SK-N-SH (cell line): ENCODE data around the gene TOLLIP. TPM values are rescaled to one million over a fixed set of nuclear protein-coding genes. Genes with fewer than 3 reads are reported as not detected.

Source experiments
- CTCF ChIA-PET: fragments of 300-600, 350-600 bp; formaldehyde crosslinking; extraction: SDS; loops from one replicate; lab custom pipeline; 2021; lab: Yijun Ruan, JAX
- POLR2A ChIA-PET: fragments of 350-600 bp; sonication (Branson Sonifier 250); formaldehyde crosslinking; extraction: SDS; loops from one replicate; lab custom pipeline; 2020; ENCODE audit warnings: antibody characterized with exemption, inconsistent platforms; lab: Yijun Ruan, JAX
- DNase-seq: peaks from one replicate; pipeline ENCODE4 v3.0.0; 2012
- H2AFZ ChIP-seq: fragments of 200-600 bp; sonication (generic); 2 replicates; pipeline ENCODE4 v1.8.1; 2016; ENCODE audit warnings: antibody characterized with exemption, mild to moderate bottlenecking, low read depth
- H3F3A ChIP-seq: fragments of 200-600 bp; sonication (generic); replicated peaks from 2 replicates; pipeline ENCODE3; 2016; ENCODE audit warnings: antibody characterized with exemption, mild to moderate bottlenecking; ENCODE audit not compliant: insufficient read depth
- H3K27ac ChIP-seq, 2 experiments: fragments of 200-500 bp in 1 of 2; fragments of 200-600 bp in 1 of 2; sonication (Bioruptor generic) in 1 of 2; sonication (generic), shearing (Covaris generic) in 1 of 2; 2 replicates each; pipeline versions ENCODE4 v1.5.1 to v1.6.1; 2014 to 2016; ENCODE audit warnings: low read depth in 2 of 2, inconsistent platforms in 1 of 2, low read length in 1 of 2, mild to moderate bottlenecking in 1 of 2, mixed read lengths in 1 of 2
- H3K27me3 ChIP-seq: fragments of 200-600 bp; sonication (generic), shearing (Covaris generic); 2 replicates; pipeline ENCODE4 v1.6.1; 2016; ENCODE audit warnings: mixed run types; ENCODE audit not compliant: insufficient read depth
- H3K36me3 ChIP-seq, 2 experiments: fragments of 200-500 bp in 1 of 2; fragments of 200-600 bp in 1 of 2; sonication (Bioruptor generic) in 1 of 2; sonication (generic) in 1 of 2; replicated peaks in 1 of 2; 2 replicates each; pipeline versions ENCODE3 to v1.5.1; 2014 to 2016; ENCODE audit warnings: low read length in 1 of 2, mild to moderate bottlenecking in 1 of 2; ENCODE audit not compliant: insufficient read depth in 2 of 2, control insufficient read depth in 1 of 2
- H3K4me1 ChIP-seq, 2 experiments: fragments of 200-500 bp in 1 of 2; fragments of 200-600 bp in 1 of 2; sonication (Bioruptor generic) in 1 of 2; sonication (generic), shearing (Covaris generic) in 1 of 2; 2 replicates each; pipeline versions ENCODE4 v1.5.1 to v1.6.1; 2014 to 2016; ENCODE audit warnings: low read depth in 1 of 2, low read length in 1 of 2, mixed run types in 1 of 2; ENCODE audit not compliant: insufficient read depth in 2 of 2, control insufficient read depth in 1 of 2
- H3K4me2 ChIP-seq: fragments of 200-600 bp; sonication (generic), shearing (Covaris generic); 2 replicates; pipeline ENCODE4 v1.6.1; 2017; ENCODE audit warnings: mixed run types
- H3K4me3 ChIP-seq, 2 experiments: fragments of 200-500 bp in 1 of 2; fragments of 200-600 bp in 1 of 2; sonication (Bioruptor generic) in 1 of 2; sonication (generic), shearing (Covaris generic) in 1 of 2; 2 replicates each; pipeline versions ENCODE4 v1.5.1 to v1.8.1; 2014 to 2016; ENCODE audit warnings: low read depth in 2 of 2, inconsistent platforms in 1 of 2, low read length in 1 of 2, mild to moderate bottlenecking in 1 of 2, mixed read lengths in 1 of 2, moderate library complexity in 1 of 2
- H3K79me2 ChIP-seq: fragments of 200-600 bp; sonication (generic); 2 replicates; pipeline ENCODE4 v1.8.1; 2017; ENCODE audit warnings: mild to moderate bottlenecking; ENCODE audit not compliant: insufficient read depth
- H3K9ac ChIP-seq: fragments of 200-600 bp; sonication (generic); 2 replicates; pipeline ENCODE4 v1.6.1; 2017; ENCODE audit warnings: mixed run types
- H3K9me2 ChIP-seq: fragments of 200-600 bp; sonication (generic); 2 replicates; pipeline ENCODE4 v1.6.1; 2017; ENCODE audit warnings: mixed run types
- H3K9me3 ChIP-seq: fragments of 200-600 bp; sonication (generic); 2 replicates; pipeline ENCODE4 v1.6.1; 2017; ENCODE audit warnings: mixed run types, mild to moderate bottlenecking, moderate library complexity
- H4K20me1 ChIP-seq: fragments of 200-600 bp; sonication (generic); 2 replicates; pipeline ENCODE4 v1.6.1; 2017; ENCODE audit warnings: mild to moderate bottlenecking, mixed run types; ENCODE audit not compliant: insufficient read depth
- CTCF ChIP-seq: fragments of 200-600 bp; sonication (generic); IDR thresholded peaks from 2 replicates; pipeline ENCODE4 v1.6.1; 2017; ENCODE audit warnings: antibody characterized with exemption, mild to moderate bottlenecking, moderate library complexity
- ELF1 ChIP-seq: IDR thresholded peaks from 2 replicates; pipeline ENCODE4 v1.4.0; 2012
- EP300 ChIP-seq, 2 experiments: IDR thresholded peaks; 2 replicates each; pipeline versions ENCODE4 v1.4.0 to v1.6.1; 2012; ENCODE audit warnings: borderline replicate concordance in 1 of 2, low read depth in 1 of 2, low read length in 1 of 2
- FOSL2 ChIP-seq: IDR thresholded peaks from 2 replicates; pipeline ENCODE4 v1.4.0; 2012; ENCODE audit warnings: low read depth, mild to moderate bottlenecking, moderate library complexity, borderline replicate concordance
- GATA2 ChIP-seq: sonication (generic); formaldehyde crosslinking; IDR thresholded peaks from 2 replicates; pipeline ENCODE4 v1.5.0; 2020; ENCODE audit warnings: mild to moderate bottlenecking, missing genetic modification reagents
- NFIC ChIP-seq: IDR thresholded peaks from 2 replicates; pipeline ENCODE4 v1.4.0; 2012; ENCODE audit warnings: borderline replicate concordance
- NRF1 ChIP-seq: IDR thresholded peaks from 2 replicates; pipeline ENCODE4 v1.6.1; 2012; ENCODE audit warnings: low read depth, mild to moderate bottlenecking, low read length
- RAD21 ChIP-seq: IDR thresholded peaks from 2 replicates; pipeline ENCODE4 v1.6.1; 2012; ENCODE audit warnings: mild to moderate bottlenecking, low read length
- SMC3 ChIP-seq: IDR thresholded peaks from 2 replicates; pipeline ENCODE4 v1.6.1; 2012; ENCODE audit warnings: low read depth, low read length, improper control_type of control experiment
- TCF12 ChIP-seq: IDR thresholded peaks from 2 replicates; pipeline ENCODE4 v1.4.0; 2012
- TEAD4 ChIP-seq: IDR thresholded peaks from 2 replicates; pipeline ENCODE4 v1.4.0; 2012; ENCODE audit warnings: mild to moderate bottlenecking, borderline replicate concordance; ENCODE audit not compliant: insufficient read depth
- WGBS: methylation state at CpG from one replicate; pipeline ENCODE4 v1.1.6; 2017; ENCODE audit warnings: low lambda C conversion rate; 5-methylcytosine and 5-hydroxymethylcytosine counted together
- polyA plus RNA-seq, 3 experiments: library from polyadenylated mRNA; depleted of rRNA; stranded (reverse); fragments of >200 nt; gene quantifications; 2 replicates each; pipeline ENCODE4 v1.2.3, GENCODE V29; 2012
- TF ChIP-seq, protein P1 (sequence below): IDR thresholded peaks from 2 replicates; pipeline ENCODE4 v1.4.0; 2012; ENCODE audit warnings: low read depth, borderline replicate concordance

The TOLLIP gene
- polyA plus RNA-seq, 1 of the 3 experiments (the other 2 are of a cell fraction), result 55.4 TPM

DNA sequence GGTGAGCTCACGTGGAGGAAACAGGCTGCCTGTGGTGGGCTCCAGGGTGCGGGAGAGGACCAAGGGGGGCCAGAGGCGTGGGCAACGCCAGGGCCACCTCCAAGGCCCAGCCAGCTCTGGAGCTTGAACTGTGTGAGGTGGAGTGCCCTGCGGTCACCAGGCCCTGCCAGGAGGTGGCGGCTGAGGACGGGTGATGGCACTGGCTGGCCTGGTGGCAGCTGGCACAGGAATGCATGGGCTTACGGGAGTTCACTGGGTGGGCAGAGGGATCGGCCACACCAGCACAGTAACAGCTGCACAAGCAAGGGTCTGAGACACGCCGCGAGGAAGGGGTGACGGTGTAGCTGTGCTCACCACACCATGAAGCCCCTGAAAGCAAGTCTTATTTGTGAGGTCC lies 15.8 kb downstream of the TOLLIP start:
- no peaks in the 10 kb centered on the region for H3K9me3 ChIP-seq
- CTCF ChIA-PET, result interaction anchor here (0.6 to 2.9 kb wide), 12 partner anchors 8 to 281 kb away, joined by 3 to 24 read pairs (median 4); partner anchors contain the start of genes BRSK2 and TOLLIP
- no peak overlapping the region for H3K4me3 ChIP-seq
- TF ChIP-seq CTCF (peak; percentile 11; the same call in 1 of the 2 replicates), NFIC (no peak), NRF1 (no peak), SMC3 (peak; percentile 51; the same call in 1 of the 2 replicates), ELF1 (no peak), RAD21 (peak; percentile 71), FOSL2 (no peak), TCF12 (no peak), EP300 (IDR thresholded peaks at IDR 0.05; ENCODE audit: borderline replicate concordance in 1 of 2, low read depth in 1 of 2, low read length in 1 of 2) (no peak), TEAD4 (no peak), GATA2 (CRISPR knock-in tag) (no peak)
- TF ChIP-seq, protein P1, sequence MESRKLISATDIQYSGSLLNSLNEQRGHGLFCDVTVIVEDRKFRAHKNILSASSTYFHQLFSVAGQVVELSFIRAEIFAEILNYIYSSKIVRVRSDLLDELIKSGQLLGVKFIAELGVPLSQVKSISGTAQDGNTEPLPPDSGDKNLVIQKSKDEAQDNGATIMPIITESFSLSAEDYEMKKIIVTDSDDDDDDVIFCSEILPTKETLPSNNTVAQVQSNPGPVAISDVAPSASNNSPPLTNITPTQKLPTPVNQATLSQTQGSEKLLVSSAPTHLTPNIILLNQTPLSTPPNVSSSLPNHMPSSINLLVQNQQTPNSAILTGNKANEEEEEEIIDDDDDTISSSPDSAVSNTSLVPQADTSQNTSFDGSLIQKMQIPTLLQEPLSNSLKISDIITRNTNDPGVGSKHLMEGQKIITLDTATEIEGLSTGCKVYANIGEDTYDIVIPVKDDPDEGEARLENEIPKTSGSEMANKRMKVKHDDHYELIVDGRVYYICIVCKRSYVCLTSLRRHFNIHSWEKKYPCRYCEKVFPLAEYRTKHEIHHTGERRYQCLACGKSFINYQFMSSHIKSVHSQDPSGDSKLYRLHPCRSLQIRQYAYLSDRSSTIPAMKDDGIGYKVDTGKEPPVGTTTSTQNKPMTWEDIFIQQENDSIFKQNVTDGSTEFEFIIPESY, result no peak
- TF ChIP-seq, all 33 proteins: peak for 3
- WGBS, result 87% methylated on average over 11 of the region's 13 CpGs
- H3K79me2 ChIP-seq, result peaks cover 22% of the 10 kb centered on the region
- DNase-seq, result peak; percentile 73
- no peak overlapping the region for H3K4me2 ChIP-seq
- H3K4me1 ChIP-seq, result no peaks in the 10 kb centered on the region
- peaks cover 4 to 57% of the 10 kb centered on the region in 2 experiments for H3K36me3 ChIP-seq
- H3K9ac ChIP-seq, result no peak overlapping the region
- POLR2A ChIA-PET, result no interaction called here
- no peak overlapping the region for H2AFZ ChIP-seq
- no peaks in the 10 kb centered on the region for H3F3A ChIP-seq
- H3K27ac ChIP-seq, result no peak overlapping the region
- no peaks in the 10 kb centered on the region for H3K9me2 ChIP-seq
- no peaks in the 10 kb centered on the region for H3K27me3 ChIP-seq
- H4K20me1 ChIP-seq, result 0 out of 2 replicates have a peak, but pooled peaks cover 6% of the 10 kb centered on the region
